Left ventricle myocardium inferior (tissue), 1 donor: ENCODE measurements around the gene OR2Y1. TPM values are rescaled to one million over a fixed set of nuclear protein-coding genes. Genes with fewer than 3 reads are reported as not detected.
"Not testable (repeated sequence)": the region's sequence is repeated elsewhere in the genome, so short reads cannot be mapped to it uniquely, and the experiment has no call there.

ENCODE experiments used
- DNase-seq: peaks from one replicate; pipeline ENCODE4 v3.0.0-alpha.2; 2020
- H3K27ac ChIP-seq: fragments of 200-600 bp; replicated peaks from 2 replicates; pipeline ENCODE4 v1.8.0; 2021
- H3K27me3 ChIP-seq: fragments of 200-600 bp; 2 replicates; pipeline ENCODE4 v1.8.0; 2021; ENCODE audit warnings: low read depth
- H3K36me3 ChIP-seq: fragments of 200-600 bp; 2 replicates; pipeline ENCODE4 v1.8.0; 2021
- H3K4me1 ChIP-seq: fragments of 200-600 bp; 2 replicates; pipeline ENCODE4 v1.8.0; 2021
- H3K4me3 ChIP-seq: fragments of 200-600 bp; 2 replicates; pipeline ENCODE4 v1.8.0; 2021; ENCODE audit warnings: mild to moderate bottlenecking, moderate library complexity
- H3K9me3 ChIP-seq: fragments of 200-600 bp; replicated peaks from 2 replicates; pipeline ENCODE4 v1.8.0; 2021
- intact Hi-C: fragments of 100-400 bp; cut with micrococcal nuclease; formaldehyde crosslinking; loops from one replicate; pipeline ENCODE4 v1.11.0; 2022
- total RNA-seq: library from RNA; stranded (reverse); fragmentation: NEBNext Ultra II Directional; extraction: Animal tissue kit (Norgen Biotek cat#: 25700); gene quantifications from one replicate; pipeline ENCODE4 v1.2.1, GENCODE V29; 2021
- TF ChIP-seq, protein P1 (sequence below): fragments of 200-600 bp; IDR thresholded peaks from 2 replicates; pipeline ENCODE4 v1.8.0; 2021; ENCODE audit warnings: antibody characterized with exemption, mild to moderate bottlenecking, borderline replicate concordance
- donor health status: DM: no; HTN: yes; CAD: no; lungs with severe emphysema.

Gene OR2Y1
- total RNA-seq, 1 donor from 2014 or later: not detected

- no peak overlapping the region for H3K27ac ChIP-seq
- peaks cover under 1% of the 10 kb centered on the region for H3K27me3 ChIP-seq
- TF ChIP-seq, protein P1, sequence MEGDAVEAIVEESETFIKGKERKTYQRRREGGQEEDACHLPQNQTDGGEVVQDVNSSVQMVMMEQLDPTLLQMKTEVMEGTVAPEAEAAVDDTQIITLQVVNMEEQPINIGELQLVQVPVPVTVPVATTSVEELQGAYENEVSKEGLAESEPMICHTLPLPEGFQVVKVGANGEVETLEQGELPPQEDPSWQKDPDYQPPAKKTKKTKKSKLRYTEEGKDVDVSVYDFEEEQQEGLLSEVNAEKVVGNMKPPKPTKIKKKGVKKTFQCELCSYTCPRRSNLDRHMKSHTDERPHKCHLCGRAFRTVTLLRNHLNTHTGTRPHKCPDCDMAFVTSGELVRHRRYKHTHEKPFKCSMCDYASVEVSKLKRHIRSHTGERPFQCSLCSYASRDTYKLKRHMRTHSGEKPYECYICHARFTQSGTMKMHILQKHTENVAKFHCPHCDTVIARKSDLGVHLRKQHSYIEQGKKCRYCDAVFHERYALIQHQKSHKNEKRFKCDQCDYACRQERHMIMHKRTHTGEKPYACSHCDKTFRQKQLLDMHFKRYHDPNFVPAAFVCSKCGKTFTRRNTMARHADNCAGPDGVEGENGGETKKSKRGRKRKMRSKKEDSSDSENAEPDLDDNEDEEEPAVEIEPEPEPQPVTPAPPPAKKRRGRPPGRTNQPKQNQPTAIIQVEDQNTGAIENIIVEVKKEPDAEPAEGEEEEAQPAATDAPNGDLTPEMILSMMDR: no peak
Measured at GRCh38 chr5:180769821-180770220, 30.0 kb upstream of the OR2Y1 start.

GRCh38 chr5:180755601-180756000 is 15.7 kb upstream of the OR2Y1 start:
- H3K9me3 ChIP-seq: peaks cover 46% of the 10 kb centered on the region
- TF ChIP-seq, protein P1: no peak
- H3K27me3 ChIP-seq: peaks cover 6% of the 10 kb centered on the region
- no peak for DNase-seq
- H3K36me3 ChIP-seq: no peaks in the 10 kb centered on the region
- no peak overlapping the region for H3K4me3 ChIP-seq
- intact Hi-C loops: no loop called here
- H3K4me1 ChIP-seq: no peaks in the 10 kb centered on the region
- no peak overlapping the region for H3K27ac ChIP-seq

More at GRCh38 chr5:180769821-180770220, 30.0 kb upstream of the OR2Y1 start:
- intact Hi-C loops: no loop called here
- H3K36me3 ChIP-seq: no peaks in the 10 kb centered on the region
- H3K4me1 ChIP-seq: no peaks in the 10 kb centered on the region
- H3K9me3 ChIP-seq: peaks cover 42% of the 10 kb centered on the region
- no peak overlapping the region for H3K4me3 ChIP-seq
- DNase-seq: no peak

DNA sequence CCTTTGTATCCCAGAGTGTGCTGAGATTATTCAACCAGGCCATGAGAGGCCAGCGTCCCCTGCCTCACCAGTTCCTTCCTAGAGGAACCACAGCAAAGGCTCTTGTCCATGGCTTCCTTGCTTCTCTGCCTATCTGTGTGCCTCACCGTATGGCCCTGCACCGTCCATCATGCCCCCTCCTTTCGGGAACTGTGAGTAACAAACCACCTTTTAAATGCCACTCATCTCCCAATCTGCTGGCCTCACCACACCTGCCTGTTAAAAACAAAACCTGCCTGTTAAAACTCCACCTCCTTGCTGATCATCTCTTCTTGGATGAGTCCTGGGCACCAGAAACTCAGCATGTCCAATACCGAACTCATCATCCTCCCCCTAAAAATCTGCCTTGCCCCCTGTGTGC is 4.4 kb upstream of the OR2Y1 start:
- TF ChIP-seq, protein P1: no peak
- no peaks in the 10 kb centered on the region for H3K9me3 ChIP-seq
- no peak for DNase-seq
- no peak overlapping the region for H3K27ac ChIP-seq
- no peaks in the 10 kb centered on the region for H3K36me3 ChIP-seq
- H3K4me3 ChIP-seq: no peak overlapping the region
- no peaks in the 10 kb centered on the region for H3K4me1 ChIP-seq
- H3K27me3 ChIP-seq: peaks cover 73% of the 10 kb centered on the region
- intact Hi-C loops: no loop called here

DNA sequence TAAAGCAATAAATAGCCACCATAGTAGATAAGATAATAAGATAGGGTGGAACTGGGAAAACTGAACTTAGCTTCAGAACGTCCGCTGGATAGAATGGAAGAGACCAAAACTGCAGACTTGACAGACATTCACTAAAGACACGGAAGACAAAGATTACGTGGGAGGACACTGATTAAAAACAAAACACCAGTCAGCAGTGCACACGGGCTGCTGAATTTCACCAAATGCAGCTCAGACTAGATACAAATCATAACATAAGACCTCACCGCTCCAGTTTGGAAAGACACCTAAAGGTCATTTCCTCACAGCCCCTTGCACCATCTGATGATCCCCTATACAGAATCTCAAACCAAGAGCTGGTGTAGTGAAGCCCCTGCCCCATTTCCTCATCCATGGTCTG is 2.9 kb upstream of the OR2Y1 start:
- Histone ChIP-seq H3K36me3 (no peaks in the 10 kb centered on the region), H3K27me3 (peaks cover 87% of the 10 kb centered on the region), H3K4me3 (no peak overlapping the region), H3K27ac (no peak overlapping the region), H3K4me1 (no peaks in the 10 kb centered on the region), H3K9me3 (no peaks in the 10 kb centered on the region)
- TF ChIP-seq, protein P1: no peak
- intact Hi-C loops: no loop called here
- DNase-seq: no peak

DNA sequence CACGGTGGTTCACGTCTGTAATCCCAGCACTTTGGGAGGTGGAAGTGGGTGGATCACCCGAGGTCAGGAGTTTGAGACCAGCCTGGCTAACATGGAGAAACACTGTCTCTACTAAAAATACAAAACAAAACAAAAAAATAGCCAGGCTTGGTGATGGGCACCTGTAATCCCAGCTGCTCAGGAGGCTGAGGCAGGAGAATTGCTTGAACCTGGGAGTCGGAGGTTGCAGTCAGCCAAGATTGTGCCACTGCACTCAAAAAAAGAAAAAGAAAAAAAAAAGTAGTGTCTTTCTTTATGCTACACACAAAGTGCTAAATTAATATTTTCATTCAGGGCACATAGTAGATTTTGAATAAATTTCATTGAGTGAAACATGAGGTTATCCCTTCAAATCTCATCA is 1.1 kb upstream of the OR2Y1 start:
- H3K4me1 ChIP-seq, H3K27ac ChIP-seq, intact Hi-C loops, DNase-seq, H3K36me3 ChIP-seq, H3K9me3 ChIP-seq, H3K4me3 ChIP-seq: not testable (repeated sequence)
- H3K27me3 ChIP-seq: peaks cover 87% of the 10 kb centered on the region

- TF ChIP-seq, protein P1: no peak
- DNase-seq: no peak
- no peak overlapping the region for H3K27ac ChIP-seq
- H3K9me3 ChIP-seq: no peaks in the 10 kb centered on the region
- intact Hi-C loops: no loop called here
- H3K36me3 ChIP-seq: no peaks in the 10 kb centered on the region
- H3K27me3 ChIP-seq: peaks cover 70% of the 10 kb centered on the region
- H3K4me3 ChIP-seq: no peak overlapping the region
- no peaks in the 10 kb centered on the region for H3K4me1 ChIP-seq
Measured at GRCh38 chr5:180739271-180739670, 587 bp downstream of the OR2Y1 start.
